NCI-H748 treated with DMSO at 0.1 percent for 48 hours (cell line): ENCODE data around the gene MPRIP.
A peak's percentile ranks its signal among the peaks of the same experiment; 100 is the strongest.

ENCODE experiments used
- DNase-seq: peaks from one replicate; lab custom pipeline; 2025; lab: John Stamatoyannopoulos, UW

The MPRIP gene

GRCh38 chr17:17028059-17028877, 14.0 kb upstream of the MPRIP start:
- peak; percentile 17 for DNase-seq

DNA sequence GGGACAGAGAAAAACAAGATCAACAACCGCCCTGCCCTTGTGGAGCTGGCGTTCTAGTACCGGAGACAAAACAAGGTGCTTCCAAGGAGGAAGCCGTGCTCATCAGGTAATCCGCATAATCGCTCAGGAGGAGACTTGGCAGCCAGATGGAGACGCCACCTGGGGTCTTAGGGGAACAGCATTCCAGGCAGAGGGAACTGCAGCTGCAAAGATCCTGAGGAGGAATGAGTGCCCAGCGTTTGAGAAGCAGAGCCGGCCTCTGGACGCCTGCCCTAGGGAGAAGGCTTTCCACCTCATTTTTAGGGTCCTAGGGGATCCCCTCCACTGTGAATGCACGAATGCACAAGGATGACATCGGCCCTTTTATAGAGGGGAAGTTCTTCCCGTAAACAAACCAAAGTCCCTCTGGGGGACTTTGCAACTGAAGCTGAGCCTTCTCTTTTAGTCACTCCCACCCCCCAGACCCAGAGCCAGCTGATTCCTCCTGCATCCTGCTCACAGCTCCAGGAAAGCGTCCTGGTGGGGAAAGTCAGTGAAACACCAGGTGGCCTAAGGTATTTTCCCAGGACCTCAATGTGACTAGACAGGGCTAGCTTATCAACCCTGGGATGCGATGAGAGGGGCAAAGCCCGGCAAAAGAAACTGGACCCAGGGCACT, 13.2 kb upstream of the MPRIP start:
- DNase-seq = no peak

- DNase-seq = no peak
These were observed 12.3 kb upstream of the MPRIP start for GRCh38 chr17:17029938-17030337.

- no peak for DNase-seq
These were observed 11.6 kb upstream of the MPRIP start for GRCh38 chr17:17030515-17031211.

DNA sequence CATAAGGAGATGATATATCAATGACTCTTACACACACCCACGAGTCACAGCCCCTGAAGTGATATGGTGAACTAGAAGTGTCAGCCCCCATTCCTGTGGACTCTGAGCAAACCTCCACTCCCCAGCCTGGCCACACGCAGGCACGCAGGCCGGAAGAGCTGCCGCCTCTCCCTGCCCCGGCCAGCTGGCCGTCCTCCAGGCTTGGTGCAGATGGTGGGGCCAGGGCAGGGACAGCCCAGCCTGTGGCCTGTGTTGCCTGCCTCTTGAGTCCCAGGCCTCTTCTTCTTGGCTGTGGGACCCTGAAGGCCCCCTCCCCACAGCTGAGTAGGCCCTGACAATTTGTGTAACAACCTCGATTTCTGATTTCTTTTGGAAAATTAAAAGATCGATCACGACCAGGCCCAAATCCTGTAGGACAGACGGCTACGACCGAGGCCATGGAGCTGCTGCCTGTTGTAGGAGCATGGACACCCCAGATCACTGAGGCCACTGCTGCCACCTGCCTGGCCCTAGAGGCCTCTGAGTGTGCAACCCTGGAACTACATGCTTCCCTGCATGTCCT, 10.0 kb upstream of the MPRIP start:
- DNase-seq = no peak

GRCh38 chr17:17033466-17033865, 8.8 kb upstream of the MPRIP start:
- no peak for DNase-seq

- no peak for DNase-seq
These were observed 8.2 kb upstream of the MPRIP start for GRCh38 chr17:17034026-17034425.

DNA sequence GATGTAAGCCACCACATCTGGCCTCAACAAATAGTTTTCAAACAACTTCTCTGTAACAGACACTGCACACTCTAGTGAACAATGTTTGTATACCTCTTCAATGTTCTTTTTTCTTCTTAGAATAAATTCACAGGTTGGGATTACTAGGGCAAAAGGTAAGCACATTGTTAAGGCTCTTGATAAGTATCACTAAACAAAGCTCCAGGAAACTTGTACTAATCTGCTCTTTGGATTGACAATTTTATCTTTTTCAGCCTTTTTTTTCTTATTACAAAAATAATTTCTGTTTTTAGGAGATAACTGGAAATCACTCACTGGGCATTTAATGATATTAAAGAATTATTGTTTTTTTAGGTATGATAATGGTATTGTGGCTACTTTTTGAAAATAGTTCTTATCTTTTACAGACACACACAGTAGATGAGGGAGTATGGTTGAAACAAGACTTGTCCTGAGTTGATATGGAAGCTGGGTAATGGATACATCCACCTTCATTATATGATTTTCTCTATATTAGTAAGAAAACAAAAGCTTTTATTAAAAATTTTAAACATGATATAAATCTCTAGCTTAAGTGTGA, 7.7 kb upstream of the MPRIP start:
- DNase-seq = no peak

- no peak for DNase-seq
These were observed 6.8 kb upstream of the MPRIP start for GRCh38 chr17:17035490-17035889.

GRCh38 chr17:17035920-17036523, 6.2 kb upstream of the MPRIP start:
- no peak for DNase-seq

- no peak for DNase-seq
These were observed 5.7 kb upstream of the MPRIP start for GRCh38 chr17:17036524-17036998.

DNA sequence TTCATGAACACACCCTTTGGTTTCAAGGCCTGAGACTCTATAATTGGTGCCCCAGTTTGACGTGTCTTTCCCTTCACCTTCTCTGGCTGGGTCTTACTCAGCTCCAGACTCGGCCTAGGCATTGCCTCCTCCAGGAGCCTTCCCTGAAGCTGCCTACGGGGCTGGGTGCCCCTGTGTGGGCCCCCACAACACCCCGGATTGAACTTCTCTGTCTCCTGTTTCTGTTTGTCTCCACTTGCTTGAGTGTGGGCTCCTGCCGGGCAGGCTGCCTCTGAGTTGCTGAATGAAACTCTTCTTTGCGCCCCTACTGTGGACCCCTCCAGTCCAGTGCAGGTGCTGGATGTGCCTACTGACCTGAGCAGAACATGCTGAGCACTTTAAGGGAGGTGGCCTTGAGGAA, 2.3 kb upstream of the MPRIP start:
- no peak for DNase-seq

DNA sequence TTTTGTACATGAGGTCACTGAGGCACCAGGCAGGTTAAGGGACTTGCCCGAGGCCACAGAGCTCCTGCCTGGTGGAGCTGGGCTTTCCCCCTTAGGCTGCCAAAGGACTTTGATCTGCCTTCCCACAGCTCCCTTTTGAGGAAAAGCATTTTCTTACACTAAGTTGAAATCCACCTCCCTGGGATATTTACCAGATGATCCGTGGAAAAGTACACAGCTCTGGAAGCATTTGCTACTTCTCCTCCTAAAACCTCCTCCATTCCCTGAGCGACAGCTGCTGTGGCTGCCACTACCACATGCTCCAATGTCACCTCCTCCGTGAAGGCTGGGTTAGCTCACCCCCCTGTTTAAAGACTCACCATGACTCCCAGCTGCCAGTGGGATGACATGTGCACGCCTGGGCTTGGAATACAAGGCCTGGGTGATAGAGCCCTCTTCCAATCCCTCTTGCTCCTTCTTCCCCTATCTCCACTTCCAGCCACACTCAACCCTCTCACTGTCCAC, 1.2 kb upstream of the MPRIP start:
- DNase-seq = no peak

DNA sequence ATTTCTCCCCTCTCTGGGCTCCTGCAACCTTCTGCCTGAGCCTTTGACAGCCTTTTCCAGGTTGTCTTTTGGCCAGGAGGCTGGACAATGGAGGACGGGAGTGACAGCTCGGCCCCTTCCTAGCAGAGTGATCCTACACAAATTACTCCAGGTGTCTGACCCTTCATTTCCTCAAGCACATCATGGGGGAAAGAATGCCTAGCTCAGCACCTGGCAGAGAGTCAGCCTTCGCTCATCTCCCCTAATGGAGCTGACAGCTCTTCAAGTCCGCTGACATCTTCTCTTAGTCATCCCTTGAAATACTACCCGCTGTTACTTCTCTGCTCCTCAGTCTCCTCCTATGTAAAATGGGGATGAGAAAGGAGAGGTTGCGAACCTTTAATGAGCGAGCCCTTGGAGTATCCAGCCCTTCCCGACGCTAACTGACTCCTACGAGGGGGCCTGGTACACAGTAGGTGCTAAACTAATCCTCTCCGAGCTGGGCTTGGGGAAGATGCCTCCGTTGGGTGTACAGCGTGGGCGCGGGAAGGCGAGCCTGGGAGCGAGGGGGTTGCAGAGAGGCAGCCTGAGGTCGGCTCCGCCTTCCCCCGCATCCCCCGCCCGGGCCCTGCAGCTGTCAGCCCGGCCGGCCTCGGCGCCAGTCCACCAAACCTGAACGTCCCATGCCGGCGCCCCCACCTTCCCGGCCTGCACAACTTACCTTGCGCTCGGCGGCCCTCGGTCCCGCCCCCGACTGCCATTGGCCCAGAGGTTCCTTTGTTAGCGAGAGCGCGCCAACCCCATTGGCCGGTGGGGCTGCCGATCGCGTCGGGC, 480 bp upstream of the MPRIP start:
- DNase-seq = peak; percentile 92

DNA sequence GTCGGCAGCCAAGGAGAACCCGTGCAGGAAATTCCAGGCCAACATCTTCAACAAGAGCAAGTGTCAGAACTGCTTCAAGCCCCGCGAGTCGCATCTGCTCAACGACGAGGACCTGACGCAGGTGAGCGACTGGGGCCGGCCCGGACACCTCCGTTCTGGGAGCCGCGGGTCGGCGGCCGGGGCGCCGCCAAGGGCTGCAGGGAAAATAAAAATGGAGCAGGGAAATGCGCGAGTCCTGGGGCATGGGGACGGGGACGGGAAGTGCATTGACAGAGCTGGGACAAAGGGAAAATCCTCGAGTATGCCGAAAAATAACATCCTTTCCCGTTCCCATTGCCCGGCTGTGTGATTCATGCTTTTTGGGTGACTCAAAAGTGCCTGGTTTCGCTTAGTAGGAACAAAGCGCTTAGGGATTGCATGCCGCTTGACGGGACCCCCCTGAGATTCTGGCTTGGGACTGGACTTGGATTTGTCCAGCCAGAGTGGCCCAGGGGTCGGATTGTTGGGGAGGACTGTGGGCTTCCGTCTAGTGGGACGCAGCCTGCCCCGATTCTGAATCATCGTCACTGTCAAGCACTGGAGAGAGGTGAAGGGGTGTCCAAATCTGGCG, 699 bp downstream of the MPRIP start:
- DNase-seq = no peak

GRCh38 chr17:17043461-17044271, 1.4 kb downstream of the MPRIP start:
- no peak for DNase-seq

- peak; percentile 46 for DNase-seq
These were observed 2.7 kb downstream of the MPRIP start for GRCh38 chr17:17044846-17045561.

GRCh38 chr17:17048106-17048505, 5.8 kb downstream of the MPRIP start:
- no peak for DNase-seq
